Endothelial cell of umbilical vein (primary cell): ENCODE results near the gene REPS2. TPM values are rescaled to one million over a fixed set of nuclear protein-coding genes. Genes with fewer than 3 reads are reported as not detected.

Source experiments
- BruUV-seq: library from RNA; stranded (reverse); fragments of 400-500 nt; replicated peaks from 2 replicates; lab custom pipeline; 2021; lab: Mats Ljungman, UMichigan
- CTCF ChIA-PET: fragments of 300-600, 350-600 bp; sonication (Branson Sonifier 250); formaldehyde crosslinking; loops from one replicate; lab custom pipeline; 2021; ENCODE audit warnings: antibody characterized with exemption, inconsistent platforms; lab: Charles Lee
- POLR2A ChIA-PET: fragments of 300-600, 350-600 bp; sonication (Branson Sonifier 250); formaldehyde crosslinking; loops from one replicate; lab custom pipeline; 2021; ENCODE audit warnings: antibody characterized with exemption, inconsistent platforms; lab: Charles Lee
- DNase-seq: peaks from one replicate; pipeline ENCODE4 v3.0.0-alpha.2; 2011; ENCODE audit warnings: low read depth, low spot score
- FAIRE-seq: peaks from 2 replicates; lab custom pipeline; 2011; peaks lifted over from hg19 to GRCh38; lab: Jason Lieb, UNC
- H2AFZ ChIP-seq: 2 replicates; pipeline ENCODE4 v1.6.0; 2012; ENCODE audit warnings: low read depth, low read length, control low read depth, inconsistent platforms
- H3K27ac ChIP-seq: 2 replicates; pipeline ENCODE4 v1.5.1; 2011; ENCODE audit warnings: low read depth, mild to moderate bottlenecking, control low read depth, low read length, moderate library complexity; ENCODE audit not compliant: insufficient read depth
- H3K27me3 ChIP-seq, 2 experiments: 2 replicates each; pipeline versions ENCODE4 v1.6.0 to v1.6.1; 2011; ENCODE audit warnings: low read length in 2 of 2, mixed read lengths in 1 of 2; ENCODE audit not compliant: control insufficient read depth in 2 of 2, insufficient read depth in 2 of 2
- H3K36me3 ChIP-seq, 2 experiments: 2 replicates in 1 of 2; 3 replicates in 1 of 2; pipeline ENCODE4 v1.5.1; 2011; ENCODE audit warnings: low read length in 2 of 2, mild to moderate bottlenecking in 1 of 2, moderate library complexity in 1 of 2; ENCODE audit not compliant: control insufficient read depth in 2 of 2, insufficient read depth in 2 of 2; ENCODE audit errors: extremely low read depth in 1 of 2
- H3K4me1 ChIP-seq: 3 replicates; pipeline ENCODE4 v1.5.1; 2011; ENCODE audit warnings: mild to moderate bottlenecking, low read length; ENCODE audit not compliant: control insufficient read depth, insufficient read depth; ENCODE audit errors: extremely low read depth
- H3K4me2 ChIP-seq: 2 replicates; pipeline ENCODE4 v1.6.1; 2011; ENCODE audit warnings: low read length, control low read depth, mixed read lengths; ENCODE audit not compliant: insufficient read depth
- H3K4me3 ChIP-seq, 3 experiments: fragments of 200-600 bp in 1 of 3; sonication (generic), shearing (Covaris generic) in 1 of 3; replicated peaks in 1 of 3; 2 replicates each; pipeline ENCODE4 v1.5.1; 2011 to 2016; ENCODE audit warnings: control low read depth in 3 of 3, low read length in 3 of 3, mild to moderate bottlenecking in 2 of 3, inconsistent platforms in 1 of 3, low read depth in 1 of 3, moderate library complexity in 1 of 3; ENCODE audit not compliant: insufficient read depth in 1 of 3
- H3K79me2 ChIP-seq: 2 replicates; pipeline ENCODE4 v1.6.0; 2012; ENCODE audit warnings: low read length, inconsistent platforms; ENCODE audit not compliant: control insufficient read depth, insufficient read depth
- H3K9ac ChIP-seq: replicated peaks from 2 replicates; pipeline ENCODE3; 2011; ENCODE audit warnings: low read length, control low read depth; ENCODE audit not compliant: insufficient read depth; ENCODE audit errors: extremely low read depth
- H3K9me1 ChIP-seq: replicated peaks from 3 replicates; pipeline ENCODE4 v1.6.0; 2011; ENCODE audit warnings: mild to moderate bottlenecking, low read length; ENCODE audit not compliant: control insufficient read depth, insufficient read depth; ENCODE audit errors: extremely low read depth
- H3K9me3 ChIP-seq: replicated peaks from 2 replicates; pipeline ENCODE4 v1.5.1; 2012; ENCODE audit warnings: low read length, inconsistent platforms; ENCODE audit not compliant: control insufficient read depth, insufficient read depth
- H4K20me1 ChIP-seq: replicated peaks from 2 replicates; pipeline ENCODE3; 2011; ENCODE audit warnings: mild to moderate bottlenecking, low read length; ENCODE audit not compliant: control insufficient read depth, insufficient read depth; ENCODE audit errors: extremely low read depth
- FOS ChIP-seq: IDR thresholded peaks from 2 replicates; pipeline ENCODE4 v1.6.1; 2011; ENCODE audit warnings: mild to moderate bottlenecking, low read length, moderate library complexity, borderline replicate concordance; ENCODE audit not compliant: insufficient read depth
- GATA2 ChIP-seq: IDR thresholded peaks from 2 replicates; pipeline ENCODE4 v1.7.0; 2011; ENCODE audit warnings: low read depth, mild to moderate bottlenecking, moderate library complexity, mixed read lengths, low read length; ENCODE audit not compliant: insufficient read length, insufficient read depth
- MYC ChIP-seq: IDR thresholded peaks from one replicate; pipeline ENCODE4 v1.6.1; 2011; ENCODE audit warnings: mild to moderate bottlenecking, low read depth, low read length
- POLR2A ChIP-seq: IDR thresholded peaks from 2 replicates; pipeline ENCODE4 v1.6.1; 2012; ENCODE audit warnings: low read depth, mild to moderate bottlenecking, control low read depth, low read length
- POLR2AphosphoS5 ChIP-seq: IDR thresholded peaks from 2 replicates; pipeline ENCODE4 v1.6.1; 2012; ENCODE audit warnings: low read depth, mild to moderate bottlenecking, control low read depth, low read length, moderate library complexity; ENCODE audit not compliant: insufficient read depth
- dilution Hi-C: fragments of 300-500 bp; cut with MboI; formaldehyde crosslinking; loops from one replicate; pipeline ENCODE4 v1.15.0; 2019; ENCODE audit warnings: low sequenced_read_pairs; ENCODE audit not compliant: extremely low pct_ligation_motif_present
- intact Hi-C: fragments of 100-400 bp; cut with micrococcal nuclease; formaldehyde crosslinking; loops from one replicate; pipeline ENCODE4 v1.10.0; 2022
- polyA plus RNA-seq, 4 experiments: library from polyadenylated mRNA; depleted of rRNA in 3 of 4; stranded (reverse) in 3 of 4; unstranded in 1 of 4; fragments of >200 nt; gene quantifications; 2 replicates each; pipeline versions ENCODE4 v1.2.1 to v1.2.3, GENCODE V29; 2011 to 2012; ENCODE audit warnings: missing spikeins in 1 of 4
- total RNA-seq: library from RNA; stranded (reverse); gene quantifications from 2 replicates; pipeline ENCODE4 v1.2.3, GENCODE V29; 2021
- TF ChIP-seq, protein P1 (sequence below), 2 donors: IDR thresholded peaks; 1 replicate in 1 of 2; 2 replicates in 1 of 2; pipeline ENCODE4 v1.5.1; 2011; ENCODE audit warnings: low read length in 2 of 2, mild to moderate bottlenecking in 2 of 2, moderate library complexity in 2 of 2, control low read depth in 1 of 2, inconsistent platforms in 1 of 2, low read depth in 1 of 2; ENCODE audit not compliant: insufficient read depth in 1 of 2; ENCODE audit errors: extremely low read depth in 1 of 2
- TF ChIP-seq, protein P2 (sequence below): IDR thresholded peaks from 2 replicates; pipeline ENCODE4 v1.6.1; 2011; ENCODE audit not compliant: insufficient read depth, insufficient read length

The REPS2 gene
- total and polyA plus RNA-seq, 2 donors (not counting 3 experiments of a cell fraction or from before 2014, with no cell fraction given), result 0.91 to 2.6 TPM

DNA sequence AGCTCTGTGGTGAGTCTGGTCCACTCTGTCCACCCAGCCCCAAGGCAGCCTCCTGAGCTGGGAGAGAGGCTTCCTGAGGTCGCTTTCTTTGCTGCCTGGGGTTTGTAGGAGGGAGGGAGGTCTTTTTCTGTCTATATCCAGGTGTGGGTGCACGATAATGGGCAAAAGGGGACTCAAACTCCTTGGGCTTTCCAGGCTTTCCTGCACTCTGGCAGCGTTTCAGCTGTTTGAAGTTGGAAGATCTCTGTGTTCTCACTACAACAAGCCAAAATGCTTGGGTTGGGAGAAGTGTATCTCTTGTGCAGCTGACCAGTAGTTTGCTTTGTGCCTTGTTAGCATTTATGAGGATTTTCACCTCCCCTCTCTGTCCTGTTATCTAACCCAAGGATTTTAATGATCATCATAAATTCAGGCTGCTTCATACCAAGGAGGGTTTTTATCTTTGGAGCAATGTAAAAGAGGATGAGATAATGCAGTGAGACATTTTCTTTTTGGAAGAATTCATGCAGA is 126.3 kb downstream of the REPS2 start:
- Histone ChIP-seq H3K79me2 (no peaks in the 10 kb centered on the region), H4K20me1 (no peaks in the 10 kb centered on the region), H3K27me3 (no peaks in the 10 kb centered on the region), H3K27ac (no peak overlapping the region), H3K4me1 (peaks cover 5% of the 10 kb centered on the region), H3K4me3 (no peak overlapping the region), H3K9ac (no peak overlapping the region), H2AFZ (no peak overlapping the region), H3K9me3 (no peaks in the 10 kb centered on the region), H3K4me2 (no peak overlapping the region), H3K36me3 (no peaks in the 10 kb centered on the region), H3K9me1 (no peaks in the 10 kb centered on the region)
- FAIRE-seq, result no peak
- TF ChIP-seq POLR2A (no peak), POLR2AphosphoS5 (no peak), FOS (no peak)
- TF ChIP-seq, protein P1, sequence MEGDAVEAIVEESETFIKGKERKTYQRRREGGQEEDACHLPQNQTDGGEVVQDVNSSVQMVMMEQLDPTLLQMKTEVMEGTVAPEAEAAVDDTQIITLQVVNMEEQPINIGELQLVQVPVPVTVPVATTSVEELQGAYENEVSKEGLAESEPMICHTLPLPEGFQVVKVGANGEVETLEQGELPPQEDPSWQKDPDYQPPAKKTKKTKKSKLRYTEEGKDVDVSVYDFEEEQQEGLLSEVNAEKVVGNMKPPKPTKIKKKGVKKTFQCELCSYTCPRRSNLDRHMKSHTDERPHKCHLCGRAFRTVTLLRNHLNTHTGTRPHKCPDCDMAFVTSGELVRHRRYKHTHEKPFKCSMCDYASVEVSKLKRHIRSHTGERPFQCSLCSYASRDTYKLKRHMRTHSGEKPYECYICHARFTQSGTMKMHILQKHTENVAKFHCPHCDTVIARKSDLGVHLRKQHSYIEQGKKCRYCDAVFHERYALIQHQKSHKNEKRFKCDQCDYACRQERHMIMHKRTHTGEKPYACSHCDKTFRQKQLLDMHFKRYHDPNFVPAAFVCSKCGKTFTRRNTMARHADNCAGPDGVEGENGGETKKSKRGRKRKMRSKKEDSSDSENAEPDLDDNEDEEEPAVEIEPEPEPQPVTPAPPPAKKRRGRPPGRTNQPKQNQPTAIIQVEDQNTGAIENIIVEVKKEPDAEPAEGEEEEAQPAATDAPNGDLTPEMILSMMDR (IDR thresholded peaks at IDR 0.05; ENCODE audit: extremely low read depth in 1 of 2, insufficient read depth in 1 of 2, low read depth in 1 of 2, low read length in 2 of 2), result no peak
- TF ChIP-seq, protein P2, sequence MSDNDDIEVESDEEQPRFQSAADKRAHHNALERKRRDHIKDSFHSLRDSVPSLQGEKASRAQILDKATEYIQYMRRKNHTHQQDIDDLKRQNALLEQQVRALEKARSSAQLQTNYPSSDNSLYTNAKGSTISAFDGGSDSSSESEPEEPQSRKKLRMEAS, result no peak
- intact Hi-C loops (no loop called here), dilution Hi-C loops (no loop called here)
- POLR2A ChIA-PET, result no interaction called here
- no TSS peak for BruUV-seq
- CTCF ChIA-PET, result interaction anchor here (1.0 to 2.1 kb wide), 2 partner anchors 10 to 27 kb away, joined by 3 to 5 read pairs; no protein-coding TSS in a partner anchor
- no peak for DNase-seq

DNA sequence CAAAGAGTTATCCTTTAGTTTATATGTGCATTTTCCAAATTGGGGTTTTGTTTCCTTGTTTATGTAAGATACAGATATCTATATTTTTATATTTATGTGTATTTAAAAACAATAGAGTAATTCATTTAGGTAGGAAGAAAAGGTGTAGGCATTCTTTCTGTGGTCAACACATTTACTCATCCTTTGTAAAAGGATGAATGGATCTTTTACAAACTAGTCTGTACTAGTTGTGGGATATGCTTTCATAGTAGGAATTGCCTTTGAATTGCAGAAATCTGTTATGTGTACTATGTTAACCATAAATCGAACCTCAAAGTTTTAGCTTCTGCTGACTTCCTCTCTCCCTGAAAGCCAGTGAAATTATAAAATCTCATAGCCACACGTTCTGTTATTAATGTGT is 128.5 kb downstream of the REPS2 start:
- intact Hi-C loops (no loop called here), dilution Hi-C loops (no loop called here)
- no peak overlapping the region for H3K9ac ChIP-seq
- no peaks in the 10 kb centered on the region for H3K9me3 ChIP-seq
- H4K20me1 ChIP-seq, result no peaks in the 10 kb centered on the region
- H3K27ac ChIP-seq, result no peak overlapping the region
- no TSS peak for BruUV-seq
- POLR2A ChIA-PET, result no interaction called here
- H3K36me3 ChIP-seq, result no peaks in the 10 kb centered on the region
- CTCF ChIA-PET, result no interaction called here
- FAIRE-seq (no peak), DNase-seq (no peak)
- no peak overlapping the region for H3K4me2 ChIP-seq
- H3K4me1 ChIP-seq, result peaks cover 14% of the 10 kb centered on the region
- H3K79me2 ChIP-seq, result no peaks in the 10 kb centered on the region
- TF ChIP-seq POLR2A (no peak), GATA2 (no peak), MYC (no peak)
- H3K27me3 ChIP-seq, result no peaks in the 10 kb centered on the region
- no peaks in the 10 kb centered on the region for H3K9me1 ChIP-seq
- H2AFZ ChIP-seq, result no peak overlapping the region
- H3K4me3 ChIP-seq, result no peak overlapping the region
